ENCODE measurements around the gene PCMTD2.
"Not testable (repeated sequence)": the region's sequence is repeated elsewhere in the genome, so short reads cannot be mapped to it uniquely, and the experiment has no call there.

Gene PCMTD2

DNA sequence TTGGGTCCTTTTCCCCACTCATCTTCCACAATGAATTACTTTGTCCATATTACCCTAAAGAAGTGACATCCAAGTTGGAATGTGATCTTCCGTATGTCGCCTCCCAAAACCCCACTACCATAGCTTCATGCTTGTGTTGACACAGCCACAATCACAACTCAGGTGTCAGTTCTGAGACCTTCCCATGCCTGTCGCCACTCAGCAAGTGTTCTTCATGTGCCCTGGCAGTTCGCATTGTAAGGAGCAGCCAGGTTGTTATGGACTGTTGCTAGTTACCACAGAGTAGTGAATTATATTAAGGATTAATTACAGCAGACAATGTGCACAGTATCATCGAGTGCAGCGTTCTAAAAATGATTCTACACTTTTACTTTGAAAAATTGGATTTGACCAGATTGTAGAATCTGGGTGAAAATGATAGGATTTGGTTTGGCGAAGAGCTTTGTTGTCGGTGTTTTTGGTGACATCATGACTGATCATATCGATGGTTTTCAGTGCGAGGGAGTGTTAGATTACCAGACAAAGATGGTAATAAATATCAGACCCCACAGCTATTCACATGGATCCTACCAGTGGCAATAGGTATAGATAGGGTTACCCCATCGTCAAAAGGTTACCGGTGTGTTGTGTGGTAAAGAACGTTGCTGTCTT, 1.7 kb downstream of the PCMTD2 start:
- DNase-seq = no peak

DNA sequence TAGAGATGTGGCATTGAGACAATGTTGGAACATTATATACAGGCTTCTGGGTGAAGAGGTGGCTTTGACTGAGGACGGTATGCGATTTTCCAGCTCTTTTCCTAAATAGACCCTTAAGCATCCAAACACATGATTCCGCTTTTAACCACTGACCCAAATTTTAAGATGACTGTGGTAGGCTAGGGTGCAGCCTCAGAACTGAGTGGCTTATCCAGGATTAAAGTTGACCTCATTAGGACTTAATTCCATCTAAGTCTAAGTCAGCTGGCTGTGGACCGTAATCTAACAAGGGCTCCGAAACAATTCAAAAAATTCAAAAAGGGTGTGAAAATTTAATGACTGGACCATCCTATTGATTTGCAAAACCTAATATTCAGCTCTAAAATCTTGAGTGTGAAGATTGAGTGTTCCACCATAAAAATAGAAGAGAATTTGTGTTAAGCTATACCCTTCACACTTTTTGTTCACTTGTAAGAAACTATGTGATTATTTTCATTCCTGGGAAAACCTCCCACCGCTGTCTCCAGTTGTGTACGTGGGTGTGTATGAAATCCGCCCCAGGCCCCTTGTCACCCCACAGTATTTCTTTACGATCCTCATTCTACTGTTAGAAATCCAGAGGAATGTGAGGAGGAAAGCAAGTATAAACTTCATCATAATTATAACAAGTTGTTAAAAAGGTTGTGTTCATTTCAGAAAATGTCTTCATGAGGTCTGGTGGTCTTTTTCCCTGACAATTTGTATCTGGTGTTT, 2.7 kb downstream of the PCMTD2 start:
- DNase-seq = no peak

DNA sequence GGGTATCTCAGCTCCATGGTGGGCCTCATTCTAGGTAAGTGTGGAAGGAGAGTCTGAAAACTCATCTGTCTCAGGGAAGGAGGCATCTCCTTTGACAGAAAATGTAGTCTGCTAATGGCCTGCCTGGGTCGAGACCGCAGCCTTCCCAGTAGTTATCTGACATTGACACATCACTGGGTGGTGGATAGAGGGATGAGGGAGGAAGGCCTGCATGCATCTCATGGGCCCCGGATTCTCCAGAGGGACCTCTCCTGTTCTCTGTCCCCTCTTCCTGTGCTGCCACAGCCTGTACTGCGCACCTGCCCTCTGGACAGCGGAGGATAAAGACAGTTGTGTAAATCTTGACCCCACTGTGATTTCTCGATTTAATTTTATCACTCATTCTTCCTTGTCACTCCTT, 4.7 kb downstream of the PCMTD2 start:
- DNase-seq = no peak

DNA sequence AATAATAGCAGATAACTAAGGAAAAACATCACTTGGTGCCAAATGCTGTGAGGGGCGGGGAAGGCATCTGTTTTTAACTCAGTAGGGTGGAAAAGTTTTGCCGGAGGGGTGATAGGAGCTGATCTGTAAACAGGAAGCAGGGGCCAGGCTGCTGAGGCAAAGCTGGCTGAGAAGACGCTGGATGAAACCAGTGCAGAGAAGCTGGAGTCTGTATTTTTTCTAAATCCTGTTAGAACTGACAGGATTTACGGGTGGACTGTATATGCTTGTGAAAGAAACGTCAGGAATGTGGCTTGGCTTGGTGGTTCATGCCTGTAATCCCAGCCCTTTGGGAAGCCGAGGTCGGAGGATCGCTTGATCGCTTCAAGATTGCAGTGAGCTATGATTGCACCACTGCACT, 5.6 kb downstream of the PCMTD2 start:
- DNase-seq = no peak

DNA sequence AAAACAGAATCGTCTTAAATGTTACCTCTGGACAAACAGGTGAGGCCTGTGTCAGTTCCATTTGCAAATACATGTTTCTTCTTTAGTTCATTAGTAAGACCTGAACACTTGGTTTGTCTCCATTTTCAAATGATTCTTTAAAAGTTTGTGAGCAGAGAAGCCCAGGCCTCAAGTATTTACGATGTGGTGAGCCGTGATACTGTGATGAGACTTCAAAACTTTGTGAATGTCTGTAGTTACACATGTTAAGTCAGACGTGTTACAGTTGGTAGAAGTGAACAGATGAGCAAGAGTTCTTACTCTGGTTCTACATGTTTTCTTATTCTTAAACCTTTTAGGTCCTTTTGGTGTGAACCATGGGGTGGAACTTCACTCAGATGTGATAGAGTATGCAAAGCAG, 8.5 kb downstream of the PCMTD2 start:
- DNase-seq = no peak

DNA sequence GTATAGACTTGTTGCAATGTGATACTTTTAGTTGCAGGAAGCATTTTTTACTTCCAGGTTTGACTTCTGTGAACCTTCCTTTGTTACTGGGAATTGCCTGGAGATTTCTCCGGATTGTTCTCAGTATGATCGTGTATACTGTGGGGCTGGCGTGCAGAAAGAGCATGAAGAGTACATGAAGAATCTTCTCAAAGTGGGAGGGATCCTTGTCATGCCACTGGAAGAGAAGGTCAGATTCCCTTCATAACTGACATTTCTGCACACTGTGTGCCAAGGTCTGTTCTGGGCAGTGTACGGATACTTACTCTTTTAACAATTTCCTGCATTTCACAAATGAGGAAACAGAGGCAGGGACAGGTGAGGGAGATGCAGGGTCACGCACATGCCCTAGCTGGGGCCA, 9.7 kb downstream of the PCMTD2 start:
- DNase-seq = no peak

DNA sequence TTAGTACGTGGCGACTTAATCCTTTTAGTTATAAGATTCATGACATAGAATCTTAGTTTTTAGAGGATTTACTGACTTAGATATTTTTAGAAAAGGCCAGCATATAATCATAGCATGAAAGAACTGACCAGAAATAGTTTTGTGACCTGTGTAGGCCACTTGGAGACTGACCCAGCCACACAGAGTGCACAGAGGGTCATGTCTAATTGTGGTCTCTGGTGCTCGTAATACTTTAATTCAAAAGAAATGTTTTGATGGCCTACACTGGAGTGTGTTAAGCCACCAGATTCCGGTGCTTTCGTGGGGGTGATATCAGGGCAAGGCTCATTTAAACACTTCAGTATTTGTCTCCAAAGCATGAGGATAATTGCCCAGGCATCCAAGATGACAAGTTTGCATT, 11.4 kb downstream of the PCMTD2 start:
- no peak for DNase-seq

DNA sequence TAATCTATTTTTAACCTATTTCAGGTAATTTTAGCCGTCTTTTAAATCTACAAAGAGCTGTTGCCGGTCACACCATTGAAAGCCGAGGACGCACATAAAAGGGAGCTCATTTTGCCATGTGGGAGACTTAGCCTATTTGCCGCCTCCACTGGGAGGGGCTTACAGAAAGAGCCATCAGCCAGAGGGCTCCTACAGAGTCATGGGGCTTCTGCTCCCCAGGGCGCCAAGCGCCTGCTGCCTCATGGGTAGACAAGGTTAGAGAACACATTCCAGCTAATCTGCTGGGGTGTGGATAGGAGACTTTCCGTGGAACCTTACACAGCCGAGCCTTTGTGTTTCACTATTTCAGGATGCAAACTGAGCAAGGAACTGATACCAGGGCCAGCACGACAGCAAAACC, 12.6 kb downstream of the PCMTD2 start:
- no peak for DNase-seq

DNA sequence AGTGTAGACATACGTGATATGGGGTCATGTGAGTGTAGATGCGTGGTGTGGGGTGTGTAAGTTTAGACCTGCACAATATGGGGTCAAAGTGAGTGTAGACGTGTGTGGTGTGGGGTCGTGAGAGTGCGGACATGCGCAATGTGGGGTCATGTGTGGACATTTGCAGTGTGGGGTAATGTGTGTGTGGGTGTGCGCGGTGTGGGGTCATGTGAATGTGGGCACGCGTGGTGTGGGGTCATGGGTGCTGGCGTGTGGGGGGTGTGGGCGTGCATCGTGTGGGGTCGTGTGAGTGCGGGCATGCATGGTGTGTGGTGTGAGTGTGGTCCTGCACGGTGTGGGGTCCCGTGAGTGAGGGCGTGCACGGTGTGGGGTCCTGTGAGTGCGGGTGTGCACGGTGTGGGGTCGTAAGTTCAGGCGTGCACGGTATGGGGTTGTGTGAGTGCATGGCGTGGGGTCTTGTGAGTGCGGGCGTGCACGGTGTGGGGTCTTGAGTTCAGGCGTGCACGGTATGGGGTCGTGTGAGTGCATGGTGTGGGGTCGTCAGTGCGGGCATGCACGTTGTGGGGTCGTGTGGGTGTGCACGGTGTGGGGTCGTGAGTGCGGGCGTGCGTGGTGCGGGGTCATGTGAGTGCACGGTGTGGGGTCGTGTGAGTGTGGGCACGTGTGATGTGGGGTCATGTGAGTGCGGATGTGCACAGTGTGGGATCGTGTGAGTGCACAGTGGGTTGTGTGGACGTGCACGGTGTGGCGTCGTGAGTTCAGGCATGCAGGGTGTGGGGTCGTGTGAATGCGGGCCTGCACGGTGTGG, 14.3 kb downstream of the PCMTD2 start:
- no peak for DNase-seq

DNA sequence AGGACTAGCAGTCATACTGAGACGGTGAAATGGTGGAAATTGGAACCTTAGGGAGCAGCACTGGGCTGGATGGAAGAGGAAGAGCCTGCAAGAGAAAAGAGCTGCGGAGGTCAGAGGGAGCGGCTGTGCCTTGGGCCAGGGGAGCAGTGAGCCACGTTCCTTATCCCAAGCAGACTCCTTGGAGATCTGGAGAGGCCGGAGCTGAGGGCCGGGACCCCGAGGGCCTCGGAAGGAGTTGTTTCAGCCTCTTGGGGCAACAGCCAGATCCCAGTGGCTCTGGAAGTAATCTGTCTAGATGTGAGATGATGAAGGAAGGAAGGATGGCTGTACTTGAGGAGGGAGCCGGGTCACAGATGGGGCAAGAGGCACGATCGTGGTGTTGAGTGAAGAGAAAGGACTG, 16.1 kb downstream of the PCMTD2 start:
- DNase-seq = no peak

DNA sequence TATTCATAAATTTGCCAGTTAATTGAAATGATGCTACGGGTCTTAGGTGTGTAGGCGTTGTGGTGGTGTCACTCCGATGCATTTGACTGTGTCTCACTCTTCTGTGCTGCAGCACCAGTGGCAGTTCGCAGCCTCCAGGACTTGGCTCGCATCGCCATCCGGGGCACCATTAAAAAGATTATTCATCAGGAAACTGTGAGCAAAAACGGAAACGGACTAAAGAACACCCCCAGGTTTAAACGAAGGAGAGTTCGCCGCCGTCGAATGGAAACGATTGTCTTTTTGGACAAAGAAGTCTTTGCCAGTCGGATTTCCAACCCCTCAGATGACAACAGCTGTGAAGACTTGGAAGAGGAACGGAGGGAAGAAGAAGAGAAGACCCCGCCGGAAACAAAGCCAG, 17.6 kb downstream of the PCMTD2 start:
- DNase-seq = no peak

DNA sequence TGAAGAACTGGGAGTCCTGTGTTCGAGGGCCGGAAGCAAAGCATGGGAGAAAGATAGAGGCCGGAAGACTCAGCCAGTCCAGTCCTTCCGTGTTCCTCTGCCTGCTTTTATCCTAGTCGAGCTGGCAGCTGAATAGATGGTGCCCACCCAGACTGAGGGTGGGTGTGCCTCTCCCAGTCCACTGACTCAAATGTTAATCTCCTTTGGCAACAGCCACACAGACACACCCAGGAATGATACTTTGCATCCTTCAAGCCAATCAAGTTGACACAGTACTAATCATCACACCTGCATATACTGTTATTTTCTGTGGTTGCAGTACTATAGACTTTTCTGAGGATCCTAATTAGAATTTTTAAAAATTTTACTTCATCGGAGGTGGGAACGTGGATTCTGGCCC, 21.3 kb downstream of the PCMTD2 start:
- no peak for DNase-seq

DNA sequence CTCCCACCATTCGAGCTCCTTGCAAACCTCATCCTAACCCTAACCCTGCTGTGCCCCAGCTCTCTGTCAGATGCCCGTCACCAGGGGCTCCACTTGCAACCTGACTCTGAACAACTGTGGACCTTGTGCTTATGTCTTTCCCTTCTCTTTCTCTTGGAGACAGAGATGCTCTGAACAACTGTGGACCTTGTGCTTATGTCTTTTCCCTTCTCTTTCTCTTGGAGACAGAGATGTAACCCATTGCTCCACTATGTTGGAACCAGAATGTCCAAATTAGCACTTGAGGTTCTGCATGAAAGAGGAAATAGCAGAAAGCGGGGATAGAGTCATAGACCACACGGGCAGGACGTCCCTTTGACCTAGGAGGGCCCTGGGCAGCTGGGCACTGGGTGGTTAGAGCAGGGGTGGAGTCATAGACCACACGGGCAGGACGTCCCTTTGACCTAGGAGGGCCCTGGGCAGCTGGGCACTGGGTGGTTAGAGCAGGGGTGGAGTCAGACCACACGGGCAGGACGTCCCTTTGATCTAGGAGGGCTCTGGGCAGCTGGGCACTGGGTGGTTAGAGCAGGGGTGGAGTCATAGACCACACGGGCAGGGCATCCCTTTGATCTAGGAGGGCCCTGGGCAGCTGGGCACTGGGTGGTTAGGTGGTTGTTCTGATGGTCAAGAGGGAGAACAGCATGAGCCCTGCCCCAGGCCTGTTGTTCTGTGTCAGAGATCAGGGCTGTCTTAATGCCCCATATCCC, 22.2 kb downstream of the PCMTD2 start:
- no peak for DNase-seq

DNA sequence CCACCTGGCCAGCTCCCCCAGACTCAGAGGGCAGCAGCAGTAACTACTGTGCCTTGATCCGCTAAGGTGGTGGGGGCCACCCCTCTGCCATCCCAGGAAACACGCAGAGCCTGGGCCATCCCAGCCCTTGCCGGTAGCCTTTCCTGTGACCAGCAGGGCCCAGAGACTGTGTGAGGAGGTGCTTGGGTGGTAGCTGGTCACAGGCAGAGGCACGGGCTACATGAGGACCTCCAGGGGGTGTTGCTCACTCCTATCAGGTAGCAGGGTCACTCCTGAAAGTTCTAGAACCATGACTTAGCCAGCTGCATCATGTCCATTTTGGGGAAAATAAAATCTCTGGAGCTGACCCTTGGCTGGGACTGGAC, 22.8 kb downstream of the PCMTD2 start:
- no peak for DNase-seq

DNA sequence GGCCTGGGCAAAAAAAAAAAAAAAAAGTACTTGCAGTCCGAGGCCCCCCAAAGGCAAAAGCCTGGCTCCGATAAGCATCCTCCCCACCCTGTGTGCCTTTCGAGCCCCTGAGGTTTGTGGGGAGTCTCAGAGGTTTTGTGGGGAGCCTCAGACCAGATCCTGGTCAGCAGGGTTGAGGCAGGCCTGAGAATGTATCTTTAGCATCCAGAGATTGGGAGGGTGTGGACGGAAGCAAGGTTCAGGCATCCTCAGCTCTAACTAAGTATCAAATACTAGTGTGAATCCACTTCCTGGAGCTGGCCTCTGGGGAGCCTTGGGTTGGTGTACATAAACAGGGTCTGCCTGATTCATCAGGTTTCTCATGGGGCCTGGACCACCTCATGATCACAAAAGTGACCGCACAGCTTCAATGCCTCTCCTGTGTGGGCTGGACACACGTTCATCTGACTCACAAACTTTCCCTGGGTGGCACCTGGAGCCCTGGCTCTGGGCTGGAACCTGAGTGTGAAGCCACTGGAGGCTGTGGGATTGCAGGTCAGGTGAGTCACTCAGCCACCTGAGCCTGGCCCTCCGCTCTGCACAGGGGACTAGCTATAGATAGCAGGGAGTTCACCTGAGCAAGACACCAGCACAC, 24.4 kb downstream of the PCMTD2 start:
- DNase-seq = no peak

DNA sequence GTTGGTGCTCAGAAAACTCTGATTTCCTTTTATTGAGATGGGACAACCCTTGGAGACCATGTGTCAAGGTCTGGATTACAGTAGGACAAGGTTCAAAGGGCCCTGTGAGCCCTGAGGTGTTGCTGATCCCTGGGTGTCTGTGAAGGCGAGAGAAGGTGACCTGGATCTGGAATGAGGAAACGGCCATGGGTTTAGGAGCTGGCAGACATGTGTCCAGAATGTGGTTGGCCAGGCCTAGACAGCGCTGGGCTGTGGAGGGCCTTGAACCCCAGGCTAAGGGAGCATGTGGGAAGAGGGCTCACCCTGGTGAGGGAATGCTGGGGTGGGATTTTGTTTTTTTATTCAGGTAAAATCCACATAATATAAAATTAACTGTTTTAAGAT, 24.9 kb downstream of the PCMTD2 start:
- no peak for DNase-seq

DNA sequence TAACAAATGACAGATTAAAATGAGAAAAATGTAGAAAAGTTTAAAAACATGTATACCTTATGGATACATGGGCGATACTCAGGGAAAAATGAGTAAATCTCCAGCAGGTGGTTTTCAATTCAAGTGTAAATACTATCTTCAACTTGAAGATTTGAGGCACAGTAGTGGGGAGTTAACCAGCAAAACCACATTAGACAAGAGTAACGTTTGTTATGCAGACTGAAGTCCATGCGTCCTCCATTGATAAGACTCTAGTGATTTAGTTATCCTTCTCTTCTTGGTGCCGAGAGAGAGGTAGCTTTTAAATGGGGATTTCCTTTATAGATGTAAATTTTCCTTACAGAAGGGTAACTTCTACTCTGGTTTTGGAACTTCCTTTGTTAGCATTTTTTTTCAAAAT, 28.1 kb downstream of the PCMTD2 start:
- no peak for DNase-seq

DNA sequence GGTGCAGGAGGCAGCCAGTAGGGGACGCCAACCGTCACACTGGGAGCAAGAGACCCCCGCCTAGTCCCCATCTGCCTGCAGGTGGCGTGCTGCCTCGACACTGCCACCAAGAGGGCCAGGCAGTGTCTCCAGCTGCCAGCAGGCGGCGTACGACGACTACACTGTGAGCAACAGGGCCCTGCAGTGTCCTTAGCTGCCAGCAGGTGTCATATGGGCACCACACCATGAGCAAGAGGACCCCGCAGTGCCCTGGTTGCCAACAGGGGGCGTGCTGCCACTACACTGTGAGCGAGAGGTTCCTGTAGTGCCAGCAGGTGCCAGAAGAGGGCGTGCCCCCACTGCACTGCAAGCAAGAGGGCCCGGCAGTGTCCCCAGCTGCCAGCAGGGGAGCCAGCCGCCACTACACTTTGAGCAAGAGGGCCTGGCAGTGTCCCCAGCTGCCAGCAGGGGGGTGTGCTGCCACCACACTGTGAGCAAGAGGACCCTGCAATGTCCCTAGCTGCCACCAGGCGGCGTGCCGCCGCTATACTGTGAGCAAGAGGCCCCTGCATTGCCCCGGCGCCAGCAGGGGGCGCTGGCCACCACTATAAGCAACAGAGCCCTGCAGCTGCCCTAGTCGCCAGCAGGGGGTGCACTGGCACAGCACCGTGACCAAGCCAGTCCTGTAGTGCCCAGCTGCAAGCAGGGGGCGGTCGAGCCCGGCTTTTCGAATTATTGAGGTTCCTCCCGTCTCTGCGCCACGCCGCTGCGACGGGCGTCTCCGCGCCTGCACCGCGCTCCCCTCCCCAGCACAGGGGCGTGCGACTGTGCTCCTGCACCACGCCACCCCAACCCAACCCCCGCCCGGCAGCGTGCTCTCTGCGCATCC, 30.3 kb downstream of the PCMTD2 start:
- not testable (repeated sequence) for DNase-seq

DNA sequence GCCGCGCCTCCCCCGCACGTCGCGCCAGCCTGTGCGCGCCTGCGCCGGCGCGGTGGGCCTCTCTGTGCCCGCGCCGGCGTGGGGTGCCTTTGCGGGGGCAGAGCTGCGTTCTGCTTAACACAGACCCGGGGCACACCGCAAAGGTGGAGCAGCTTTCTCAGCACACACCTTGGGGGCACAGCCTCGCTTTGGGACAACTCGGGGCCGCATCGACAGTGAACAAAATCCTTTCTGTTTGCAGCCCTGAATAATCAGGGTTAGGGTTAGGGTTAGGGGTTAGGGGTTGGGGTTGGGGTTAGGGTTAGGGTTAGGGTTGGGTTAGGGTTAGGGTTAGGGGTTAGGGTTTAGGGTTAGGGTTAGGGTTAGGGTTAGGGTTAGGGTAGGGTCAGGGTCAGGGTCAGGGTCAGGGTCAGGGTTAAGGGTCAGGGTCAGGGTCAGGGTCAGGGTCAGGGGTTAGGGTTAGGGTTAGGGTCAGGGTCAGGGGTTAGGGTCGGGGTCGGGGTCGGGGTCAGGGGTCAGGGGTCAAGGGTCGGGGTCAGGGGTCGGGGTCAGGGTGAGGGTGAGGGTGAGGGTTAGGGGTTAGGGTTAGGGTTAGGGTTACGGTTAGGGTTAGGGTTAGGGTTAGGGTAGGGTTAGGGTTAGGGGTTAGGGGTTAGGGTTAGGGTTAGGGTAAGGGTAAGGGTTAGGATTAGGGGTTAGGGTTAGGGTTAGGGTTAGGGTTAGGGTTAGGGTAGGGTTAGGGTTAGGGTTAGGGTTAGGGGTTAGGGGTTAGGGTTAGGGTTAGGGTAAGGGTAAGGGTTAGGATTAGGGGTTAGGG, 31.1 kb downstream of the PCMTD2 start:
- DNase-seq = not testable (repeated sequence)

DNA sequence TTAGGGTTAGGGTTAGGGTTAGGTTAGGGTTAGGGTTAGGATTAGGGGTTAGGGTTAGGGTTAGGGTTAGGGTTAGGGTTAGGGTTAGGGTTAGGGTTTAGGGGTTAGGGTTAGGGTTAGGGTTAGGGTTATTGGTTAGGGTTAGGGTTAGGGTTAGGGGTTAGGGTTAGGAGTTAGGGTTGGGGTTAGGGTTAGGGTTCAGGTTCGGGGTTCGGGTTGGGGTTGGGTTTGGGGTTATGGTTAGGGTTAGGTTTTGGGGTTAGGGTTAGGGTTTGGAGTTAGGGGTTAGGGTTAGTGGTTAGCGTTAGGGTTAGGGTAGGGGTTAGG, 31.7 kb downstream of the PCMTD2 start:
- not testable (repeated sequence) for DNase-seq

DNA sequence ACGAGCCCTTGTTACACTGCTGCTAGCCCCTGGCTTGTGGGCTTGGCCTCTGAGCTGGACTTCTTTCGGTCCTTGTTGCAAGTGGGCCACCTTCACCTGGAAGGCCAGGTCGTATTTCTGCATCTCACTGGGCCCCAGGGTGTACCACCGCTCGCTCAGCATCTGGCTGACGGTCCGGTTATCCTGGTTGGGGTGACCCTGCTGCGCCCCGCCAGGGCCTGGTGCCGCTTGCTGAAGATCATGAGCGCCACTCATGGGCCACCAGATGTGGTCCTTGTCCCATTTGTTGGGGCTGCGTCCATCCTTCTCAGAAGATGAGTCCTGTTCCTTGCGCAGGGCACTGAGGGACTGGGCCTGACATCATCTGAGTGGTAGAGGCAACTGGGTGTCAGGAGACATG, 36.6 kb downstream of the PCMTD2 start:
- DNase-seq = not testable (repeated sequence)

All from NCI-H1436 treated with DMSO at 0.1 percent for 48 hours (cell line).